A673 (cell line): ENCODE measurements around the gene ADARB2. TPM values are rescaled to one million over a fixed set of nuclear protein-coding genes. Genes with fewer than 3 reads are reported as not detected.
"Not testable (repeated sequence)": the region's sequence is repeated elsewhere in the genome, so short reads cannot be mapped to it uniquely, and the experiment has no call there.

Experiments
- BruUV-seq: library from RNA; stranded (reverse); fragments of 400-500 nt; replicated peaks from 2 replicates; lab custom pipeline; 2021; lab: Mats Ljungman, UMichigan
- CTCF ChIA-PET: fragments of 300-600 bp; sonication (Branson Sonifier 250); formaldehyde crosslinking; loops from one replicate; lab custom pipeline; 2022; ENCODE audit warnings: antibody characterized with exemption; lab: Charles Lee
- POLR2A ChIA-PET: fragments of 300-600 bp; sonication (Branson Sonifier 250); formaldehyde crosslinking; loops from one replicate; lab custom pipeline; 2022; ENCODE audit warnings: antibody characterized with exemption; ENCODE audit not compliant: low non-redundant PET; lab: Charles Lee
- DNase-seq: peaks from one replicate; pipeline ENCODE4 v3.0.0-alpha.2; 2015; ENCODE audit warnings: low spot score
- H3K27ac ChIP-seq: fragments of 200-600 bp; sonication (generic); 2 replicates; pipeline ENCODE4 v1.5.1; 2016; ENCODE audit warnings: mixed run types, low read depth, mild to moderate bottlenecking, mixed read lengths, antibody characterized with exemption, low read length; ENCODE audit not compliant: poor library complexity, severe bottlenecking
- H3K27me3 ChIP-seq: fragments of 200-600 bp; sonication (generic); replicated peaks from 2 replicates; pipeline ENCODE4 v1.6.1; 2017; ENCODE audit warnings: mixed run types, low read depth, mild to moderate bottlenecking, mixed read lengths, antibody characterized with exemption, low read length; ENCODE audit not compliant: insufficient read depth, poor library complexity
- H3K36me3 ChIP-seq: fragments of 200-600 bp; sonication (generic); 2 replicates; pipeline ENCODE4 v1.6.1; 2016; ENCODE audit warnings: mixed run types, mild to moderate bottlenecking, mixed read lengths, antibody characterized with exemption, low read length; ENCODE audit not compliant: insufficient read depth, poor library complexity, severe bottlenecking
- H3K4me1 ChIP-seq: fragments of 200-600 bp; sonication (generic); 2 replicates; pipeline ENCODE4 v1.6.1; 2017; ENCODE audit warnings: mixed run types, mild to moderate bottlenecking, mixed read lengths, antibody characterized with exemption, low read length; ENCODE audit not compliant: insufficient read depth, poor library complexity, severe bottlenecking
- H3K4me3 ChIP-seq: fragments of 200-600 bp; sonication (generic); 2 replicates; pipeline ENCODE4 v1.5.1; 2016; ENCODE audit warnings: low read depth, mixed run types, mild to moderate bottlenecking, mixed read lengths, low read length; ENCODE audit not compliant: poor library complexity, severe bottlenecking
- H3K9me3 ChIP-seq: fragments of 200-600 bp; sonication (generic); 2 replicates; pipeline ENCODE4 v1.6.1; 2016; ENCODE audit warnings: mixed run types, low read depth, mild to moderate bottlenecking, mixed read lengths, antibody characterized with exemption, low read length; ENCODE audit not compliant: poor library complexity, severe bottlenecking
- CTCF ChIP-seq: fragments of 300-800, 200-600 bp; sonication (generic); conservative IDR thresholded peaks from 2 replicates; pipeline ENCODE4 v1.5.1; 2017; ENCODE audit warnings: low read depth, mild to moderate bottlenecking, antibody characterized with exemption, low read length, moderate library complexity, mixed read lengths
- EZH2 ChIP-seq: fragments of 200-600 bp; sonication (generic); IDR thresholded peaks from 2 replicates; pipeline ENCODE4 v1.6.1; 2017; ENCODE audit warnings: borderline replicate concordance, low read depth, mild to moderate bottlenecking, mixed read lengths, antibody characterized with exemption, low read length; ENCODE audit not compliant: poor library complexity, severe bottlenecking
- intact Hi-C: fragments of 100-400 bp; cut with micrococcal nuclease; formaldehyde crosslinking; loops from one replicate; pipeline ENCODE4 v1.10.0; 2022; ENCODE audit not compliant: unreplicated experiment
- total RNA-seq: library from RNA; stranded (reverse); gene quantifications from 2 replicates; pipeline ENCODE4 v1.2.3, GENCODE V29; 2021

Gene ADARB2
- total RNA-seq, 1 experiment from 2014 or later, result not detected

GRCh38 chr10:1462521-1462920 is 274.8 kb downstream of the ADARB2 start:
- no TSS peak for BruUV-seq
- no peak overlapping the region for H3K27ac ChIP-seq
- POLR2A ChIA-PET, result no interaction called here
- H3K9me3 ChIP-seq, result no peaks in the 10 kb centered on the region
- no peak for TF ChIP-seq EZH2
- no peak for TF ChIP-seq CTCF
- intact Hi-C loops, result no loop called here
- no peak for DNase-seq
- H3K4me1 ChIP-seq, result no peaks in the 10 kb centered on the region
- CTCF ChIA-PET, result no interaction called here
- H3K4me3 ChIP-seq, result no peak overlapping the region
- no peaks in the 10 kb centered on the region for H3K36me3 ChIP-seq
- peaks cover 34% of the 10 kb centered on the region for H3K27me3 ChIP-seq

- ChIA-PET CTCF (no interaction called here), POLR2A (no interaction called here)
- H3K4me3 ChIP-seq, result no peak overlapping the region
- BruUV-seq, result no TSS peak
- intact Hi-C loops, result no loop called here
- TF ChIP-seq CTCF (no peak), EZH2 (no peak)
- H3K27me3 ChIP-seq, result peaks cover 34% of the 10 kb centered on the region
- no peaks in the 10 kb centered on the region for H3K9me3 ChIP-seq
- H3K27ac ChIP-seq, result no peak overlapping the region
- DNase-seq, result no peak
- H3K36me3 ChIP-seq, result no peaks in the 10 kb centered on the region
- H3K4me1 ChIP-seq, result no peaks in the 10 kb centered on the region
Measured at GRCh38 chr10:1462032-1462431, 275.3 kb downstream of the ADARB2 start.

GRCh38 chr10:1461016-1461415 is 276.3 kb downstream of the ADARB2 start:
- Histone ChIP-seq H3K27ac (no peak overlapping the region), H3K4me1 (no peaks in the 10 kb centered on the region), H3K4me3 (no peak overlapping the region), H3K27me3 (peaks cover 33% of the 10 kb centered on the region), H3K36me3 (no peaks in the 10 kb centered on the region), H3K9me3 (no peaks in the 10 kb centered on the region)
- CTCF ChIA-PET, result no interaction called here
- TF ChIP-seq EZH2 (no peak), CTCF (no peak)
- intact Hi-C loops, result no loop called here
- no TSS peak for BruUV-seq
- POLR2A ChIA-PET, result no interaction called here
- peak; percentile 25 for DNase-seq

GRCh38 chr10:1459664-1460063 is 277.7 kb downstream of the ADARB2 start:
- CTCF ChIA-PET, H3K4me1 ChIP-seq, H3K36me3 ChIP-seq, BruUV-seq, H3K27ac ChIP-seq, intact Hi-C loops, DNase-seq, H3K9me3 ChIP-seq, H3K4me3 ChIP-seq: not testable (repeated sequence)
- peaks cover 34% of the 10 kb centered on the region for H3K27me3 ChIP-seq
- POLR2A ChIA-PET, result interaction anchor here (0.6 kb wide), 1 partner anchor 580 kb away, joined by 3 read pairs; no protein-coding TSS in a partner anchor
